Glutamatergic neuron (in vitro differentiated cells): ENCODE data around the gene SLCO2A1. TPM values are rescaled to one million over a fixed set of nuclear protein-coding genes. Genes with fewer than 3 reads are reported as not detected.

Source experiments
- DNase-seq: peaks from one replicate; pipeline ENCODE4 v3.0.0; 2022
- H3K27ac Mint-ChIP-seq: one replicate; pipeline ENCODE4 v1.8.0; 2020; ENCODE audit warnings: mild to moderate bottlenecking, mixed read lengths, inconsistent platforms; ENCODE audit not compliant: unreplicated experiment
- H3K27me3 Mint-ChIP-seq: one replicate; pipeline ENCODE4 v1.8.0; 2020; ENCODE audit warnings: mild to moderate bottlenecking, moderate library complexity, mixed read lengths, inconsistent platforms; ENCODE audit not compliant: unreplicated experiment
- H3K36me3 Mint-ChIP-seq: one replicate; pipeline ENCODE4 v1.8.0; 2020; ENCODE audit warnings: mild to moderate bottlenecking, mixed read lengths, inconsistent platforms; ENCODE audit not compliant: unreplicated experiment
- H3K4me1 Mint-ChIP-seq: one replicate; pipeline ENCODE4 v1.8.0; 2020; ENCODE audit warnings: mild to moderate bottlenecking, low read depth, mixed read lengths, inconsistent platforms; ENCODE audit not compliant: unreplicated experiment
- H3K4me3 Mint-ChIP-seq: one replicate; pipeline ENCODE4 v1.8.0; 2020; ENCODE audit warnings: mild to moderate bottlenecking, mixed read lengths, inconsistent platforms; ENCODE audit not compliant: unreplicated experiment
- H3K9me3 Mint-ChIP-seq: one replicate; pipeline ENCODE4 v1.8.0; 2020; ENCODE audit warnings: mild to moderate bottlenecking, moderate library complexity, mixed read lengths, inconsistent platforms; ENCODE audit not compliant: unreplicated experiment
- CTCF ChIP-seq: fragments of 200-600 bp; sonication (generic); IDR thresholded peaks from one replicate; pipeline ENCODE4 v1.5.0; 2021; ENCODE audit not compliant: partially characterized antibody, unreplicated experiment
- total RNA-seq: library from RNA; stranded (reverse); fragmentation: NEBNext Ultra II Directional; extraction: Animal tissue kit (Norgen Biotek cat#: 25700); gene quantifications from one replicate; pipeline ENCODE4 v1.2.1, GENCODE V29; 2021; ENCODE audit not compliant: unreplicated experiment

SLCO2A1 gene
- total RNA-seq, 1 donor from 2014 or later = not detected

GRCh38 chr3:134052370-134052769 is 22.6 kb upstream of the SLCO2A1 start:
- peaks cover 6% of the 10 kb centered on the region for H3K27me3 Mint-ChIP-seq
- H3K27ac Mint-ChIP-seq = no peak overlapping the region
- DNase-seq = no peak
- peaks cover 2% of the 10 kb centered on the region for H3K9me3 Mint-ChIP-seq
- H3K36me3 Mint-ChIP-seq = peaks cover 4% of the 10 kb centered on the region
- no peak overlapping the region for H3K4me3 Mint-ChIP-seq
- TF ChIP-seq CTCF = no peak
- no peaks in the 10 kb centered on the region for H3K4me1 Mint-ChIP-seq

GRCh38 chr3:134049676-134050075 is 20.0 kb upstream of the SLCO2A1 start:
- H3K27me3 Mint-ChIP-seq = peaks cover 6% of the 10 kb centered on the region
- no peaks in the 10 kb centered on the region for H3K9me3 Mint-ChIP-seq
- no peak overlapping the region for H3K27ac Mint-ChIP-seq
- no peak for DNase-seq
- H3K36me3 Mint-ChIP-seq = peaks cover 13% of the 10 kb centered on the region
- H3K4me3 Mint-ChIP-seq = no peak overlapping the region
- H3K4me1 Mint-ChIP-seq = no peaks in the 10 kb centered on the region
- TF ChIP-seq CTCF = no peak

- DNase-seq = no peak
- Mint-ChIP-seq H3K27me3 (peaks cover 6% of the 10 kb centered on the region), H3K4me3 (no peak overlapping the region), H3K27ac (no peak overlapping the region), H3K9me3 (no peaks in the 10 kb centered on the region), H3K36me3 (peaks cover 9% of the 10 kb centered on the region), H3K4me1 (no peaks in the 10 kb centered on the region)
- TF ChIP-seq CTCF = no peak
These were observed 18.7 kb upstream of the SLCO2A1 start for GRCh38 chr3:134048278-134048996.

GRCh38 chr3:134044459-134044858 is 14.7 kb upstream of the SLCO2A1 start:
- Mint-ChIP-seq H3K27ac (no peak overlapping the region), H3K9me3 (peaks cover 2% of the 10 kb centered on the region), H3K4me3 (no peak overlapping the region), H3K36me3 (peaks cover 18% of the 10 kb centered on the region), H3K27me3 (peaks cover 2% of the 10 kb centered on the region), H3K4me1 (no peaks in the 10 kb centered on the region)
- TF ChIP-seq CTCF = no peak
- no peak for DNase-seq

- Mint-ChIP-seq H3K9me3 (peaks cover 7% of the 10 kb centered on the region), H3K27ac (no peak overlapping the region), H3K27me3 (peaks cover 2% of the 10 kb centered on the region), H3K4me1 (no peaks in the 10 kb centered on the region), H3K4me3 (no peak overlapping the region), H3K36me3 (peaks cover 12% of the 10 kb centered on the region)
- no peak for DNase-seq
- TF ChIP-seq CTCF = no peak
These were observed 10.3 kb upstream of the SLCO2A1 start for GRCh38 chr3:134040066-134040465.
